ENCODE results near the gene RRP9. TPM values are rescaled to one million over a fixed set of nuclear protein-coding genes. Genes with fewer than 3 reads are reported as not detected.

RRP9 gene
- 28.9 and 34.4 TPM in 2 replicates for total RNA-seq

GRCh38 chr3:51941798-51942602, at the start of gene RRP9, which contains the start of gene PARP3:
Gene RRP9, minus strand, starts transcription at chr3:51941904. Its CDS starts 37 bp downstream, at chr3:51941867.
Gene PARP3, plus strand, starts transcription at chr3:51942363. Its CDS starts 993 bp downstream, at chr3:51943356.

GRCh38 chr3:51982838-51983577, 41.3 kb upstream of the RRP9 start, which contains the start of gene ACY1:
Gene ACY1, plus strand, starts transcription at chr3:51983535. Its CDS starts 530 bp downstream, at chr3:51984065.

GRCh38 chr3:51974963-51975851, 33.5 kb upstream of the RRP9 start, which contains the start of gene ABHD14A:
Gene ABHD14A, plus strand, starts transcription at chr3:51975064. Its CDS starts 72 bp downstream, at chr3:51975136.

GRCh38 chr3:51967384-51968169, 25.9 kb upstream of the RRP9 start, which contains the start of gene PCBP4:
Gene PCBP4, minus strand, starts transcription at chr3:51967454. Its CDS starts 6,214 bp downstream, at chr3:51961240.

GRCh38 chr3:51955175-51955892, 13.6 kb upstream of the RRP9 start, which contains the start of gene GPR62:
Gene GPR62, plus strand, starts transcription at chr3:51955381. Its CDS starts 272 bp downstream, at chr3:51955653.

Other genes starting within 250 kb of the RRP9 start
- 0.09 TPM in 2 replicates for gene GRM2, start 234.8 kb downstream of the RRP9 start, total RNA-seq
- gene IQCF6, start 162.7 kb downstream of the RRP9 start, total RNA-seq: not detected in 2 replicates
- not detected in 2 replicates for gene IQCF2, start 80.3 kb downstream of the RRP9 start, total RNA-seq
- gene IQCF5, start 66.3 kb downstream of the RRP9 start, total RNA-seq: not detected in 2 replicates
- gene IQCF1, start 38.6 kb downstream of the RRP9 start, total RNA-seq: not detected in 2 replicates
- gene PARP3, start 459 bp upstream of the RRP9 start, total RNA-seq: 7.8 and 12.4 TPM in 2 replicates
- gene GPR62, start 13.5 kb upstream of the RRP9 start, total RNA-seq: under 0.01 and 0.09 TPM in 2 replicates
- 18.9 and 22.4 TPM in 2 replicates for gene PCBP4, start 25.6 kb upstream of the RRP9 start, total RNA-seq
- 7.9 and 10.3 TPM in 2 replicates for gene ABHD14B, start 32.1 kb upstream of the RRP9 start, total RNA-seq
- 4.3 and 5.1 TPM in 2 replicates for gene ABHD14A, start 33.2 kb upstream of the RRP9 start, total RNA-seq
- gene ACY1, start 41.6 kb upstream of the RRP9 start, total RNA-seq: 18.0 and 18.8 TPM in 2 replicates
- 1,227 and 1,287 TPM in 2 replicates for gene RPL29, start 54.0 kb upstream of the RRP9 start, total RNA-seq
- 8.4 and 10.1 TPM in 2 replicates for gene DUSP7, start 114.7 kb upstream of the RRP9 start, total RNA-seq
- gene POC1A, start 212.5 kb upstream of the RRP9 start, total RNA-seq: 6.8 and 13.2 TPM in 2 replicates

Measured in endothelial cell of coronary artery (primary cell).